ENCODE results near the gene QRICH2. TPM values are rescaled to one million over a fixed set of nuclear protein-coding genes. Genes with fewer than 3 reads are reported as not detected.
"Not testable (repeated sequence)": the region's sequence is repeated elsewhere in the genome, so short reads cannot be mapped to it uniquely, and the experiment has no call there.

The QRICH2 gene
- total RNA-seq, 4 donors from 2014 or later = 1.2 to 10.7 (median 3.1) TPM

DNA sequence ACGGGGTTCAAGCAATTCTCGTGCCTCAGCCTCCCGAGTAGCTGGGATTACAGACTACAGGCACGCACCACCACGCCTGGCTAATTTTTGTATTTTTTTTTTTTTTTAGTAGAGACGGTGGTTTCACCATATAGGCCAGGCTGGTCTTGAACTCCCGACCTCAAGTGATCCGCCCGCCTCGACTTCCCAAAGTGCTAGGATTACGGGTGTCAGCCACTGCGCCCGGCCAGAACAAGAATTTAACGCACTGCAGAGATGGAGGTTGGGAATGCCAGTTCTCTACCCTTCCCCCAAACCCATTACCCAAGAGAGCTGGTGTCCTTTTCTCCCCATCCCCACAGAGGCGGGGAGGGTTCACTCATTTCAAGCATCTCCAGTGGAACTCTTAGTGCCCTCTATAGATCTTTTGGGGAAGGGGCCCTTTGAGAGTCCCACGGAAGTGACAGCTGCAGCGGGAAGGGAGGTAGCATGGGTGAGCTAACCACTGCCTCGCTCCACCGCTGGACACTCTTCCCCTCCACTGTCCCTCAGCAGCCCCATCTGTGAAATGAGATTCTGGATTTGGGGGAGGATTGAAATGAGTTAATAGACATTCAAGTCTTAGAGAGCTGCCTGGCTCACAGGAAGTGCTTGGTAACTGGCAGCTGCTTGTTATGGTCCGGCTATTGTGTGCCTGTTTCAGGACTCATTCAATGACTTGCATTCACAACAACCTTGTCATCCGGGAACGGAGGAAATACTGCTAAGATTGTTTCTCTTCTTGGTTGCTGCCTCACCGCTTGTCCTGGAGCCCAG is 46.5 kb downstream of the QRICH2 start:
- H3K4me3 ChIP-seq = peak overlapping the region in 2 of 4 donors; percentile 39 to 42
- peak overlapping the region; percentile 79 to 98 (median 92) for H3K27ac ChIP-seq
- TF ChIP-seq, protein P1, sequence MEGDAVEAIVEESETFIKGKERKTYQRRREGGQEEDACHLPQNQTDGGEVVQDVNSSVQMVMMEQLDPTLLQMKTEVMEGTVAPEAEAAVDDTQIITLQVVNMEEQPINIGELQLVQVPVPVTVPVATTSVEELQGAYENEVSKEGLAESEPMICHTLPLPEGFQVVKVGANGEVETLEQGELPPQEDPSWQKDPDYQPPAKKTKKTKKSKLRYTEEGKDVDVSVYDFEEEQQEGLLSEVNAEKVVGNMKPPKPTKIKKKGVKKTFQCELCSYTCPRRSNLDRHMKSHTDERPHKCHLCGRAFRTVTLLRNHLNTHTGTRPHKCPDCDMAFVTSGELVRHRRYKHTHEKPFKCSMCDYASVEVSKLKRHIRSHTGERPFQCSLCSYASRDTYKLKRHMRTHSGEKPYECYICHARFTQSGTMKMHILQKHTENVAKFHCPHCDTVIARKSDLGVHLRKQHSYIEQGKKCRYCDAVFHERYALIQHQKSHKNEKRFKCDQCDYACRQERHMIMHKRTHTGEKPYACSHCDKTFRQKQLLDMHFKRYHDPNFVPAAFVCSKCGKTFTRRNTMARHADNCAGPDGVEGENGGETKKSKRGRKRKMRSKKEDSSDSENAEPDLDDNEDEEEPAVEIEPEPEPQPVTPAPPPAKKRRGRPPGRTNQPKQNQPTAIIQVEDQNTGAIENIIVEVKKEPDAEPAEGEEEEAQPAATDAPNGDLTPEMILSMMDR (IDR thresholded peaks at IDR 0.05) = no peak
- TF ChIP-seq POLR2A (IDR thresholded peaks at IDR 0.05) = no peak
- no peaks in the 10 kb centered on the region for H3K36me3 ChIP-seq
- peaks cover 10 to 49% (median 16%) of the 10 kb centered on the region in 4 donors for H3K4me1 ChIP-seq
- no peaks in the 10 kb centered on the region for H3K27me3 ChIP-seq
- peak in 1 of 3 donors; percentile 45 for DNase-seq
- H3K9me3 ChIP-seq = no peaks in the 10 kb centered on the region

DNA sequence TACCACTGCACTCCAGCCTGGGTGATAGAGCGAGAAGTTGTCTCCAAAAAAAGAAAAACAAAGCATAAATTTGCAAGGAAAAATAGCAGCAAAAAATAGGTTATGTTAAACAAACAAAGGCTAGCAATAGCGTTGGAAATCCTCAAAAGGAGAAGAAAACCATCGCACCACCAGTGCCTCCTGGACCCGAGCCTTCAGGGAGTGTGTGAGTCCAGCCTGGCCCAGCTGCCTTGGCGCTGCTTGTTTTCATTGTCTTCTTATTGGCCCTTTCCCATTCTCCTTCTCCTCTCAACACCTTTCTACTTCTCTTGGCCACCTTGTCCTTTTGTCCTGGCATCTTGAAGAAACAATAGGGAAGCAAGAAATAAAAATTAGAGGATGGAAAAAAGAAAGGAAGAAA is 47.4 kb downstream of the QRICH2 start:
- H3K27ac ChIP-seq = peak overlapping the region; percentile 10 to 97 (median 84)
- TF ChIP-seq POLR2A (IDR thresholded peaks at IDR 0.05) = no peak
- TF ChIP-seq, protein P1 (IDR thresholded peaks at IDR 0.05) = no peak
- H3K4me1 ChIP-seq = peaks cover 10 to 48% (median 16%) of the 10 kb centered on the region in 4 donors
- DNase-seq = no peak
- H3K36me3 ChIP-seq = no peaks in the 10 kb centered on the region
- H3K27me3 ChIP-seq = no peaks in the 10 kb centered on the region
- H3K9me3 ChIP-seq = no peaks in the 10 kb centered on the region
- H3K4me3 ChIP-seq = no peak overlapping the region

DNA sequence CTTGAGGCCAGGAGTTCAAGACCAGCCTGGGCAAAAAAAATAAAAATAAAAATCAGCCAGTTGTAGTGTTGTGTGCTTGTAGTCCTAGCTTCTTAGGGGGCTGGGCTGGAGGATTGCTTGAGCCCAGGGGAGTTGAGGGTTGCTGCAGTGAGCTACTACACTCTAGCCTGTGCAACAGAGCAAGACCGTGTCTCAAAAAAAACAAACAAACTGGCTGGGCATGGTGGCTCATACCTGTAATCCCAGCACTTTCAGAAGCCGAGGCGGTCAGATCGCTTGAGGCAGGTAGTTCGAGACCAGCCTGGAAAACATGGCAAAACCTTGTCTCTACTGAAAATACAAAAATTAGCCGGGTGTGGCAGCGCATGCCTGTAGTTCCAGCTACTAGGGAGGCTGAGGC is 47.9 kb downstream of the QRICH2 start:
- peaks cover 10 to 48% (median 16%) of the 10 kb centered on the region in 4 donors for H3K4me1 ChIP-seq
- H3K27ac ChIP-seq = peak overlapping the region; percentile 10 to 97 (median 84)

DNA sequence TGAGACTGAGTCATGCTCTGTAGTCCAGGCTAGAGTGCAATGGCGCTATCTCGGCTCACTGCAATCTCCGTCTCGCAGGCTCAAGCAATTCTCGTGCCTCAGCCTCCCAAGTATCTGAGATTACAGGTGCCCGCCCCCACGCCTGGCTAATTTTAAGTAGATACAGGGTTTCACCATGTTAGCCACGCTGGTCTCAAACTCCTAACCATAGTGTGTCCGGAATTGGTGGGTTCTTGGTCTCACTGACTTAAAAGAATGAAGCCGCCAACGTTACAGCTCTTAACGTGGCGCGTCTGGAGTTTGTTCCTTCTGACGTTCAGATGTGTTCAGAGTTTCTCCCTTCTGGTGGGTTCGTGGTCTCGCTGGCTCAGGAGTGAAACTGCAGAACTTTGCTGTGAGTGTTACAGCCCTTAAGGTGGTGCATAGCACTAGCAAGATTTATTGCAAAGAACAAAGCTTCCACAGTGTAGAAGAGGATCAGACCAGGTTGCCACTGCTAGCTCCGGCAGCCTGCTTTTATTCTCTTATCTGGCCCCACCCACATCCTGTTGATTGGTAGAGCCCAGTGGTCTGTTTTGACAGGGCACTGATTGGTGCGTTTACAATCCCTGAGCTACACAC is 51.5 kb downstream of the QRICH2 start:
- H3K27ac ChIP-seq, H3K36me3 ChIP-seq, H3K9me3 ChIP-seq, H3K4me3 ChIP-seq, H3K27me3 ChIP-seq: not testable (repeated sequence)
- DNase-seq = peak in 2 of 3 donors; percentile 44 to 58
- H3K4me1 ChIP-seq = peaks cover 9 to 49% (median 21%) of the 10 kb centered on the region in 4 donors
- TF ChIP-seq POLR2A (IDR thresholded peaks at IDR 0.05) = peak; percentile 36 to 59

More for the DNA sequence above, 47.9 kb downstream of the QRICH2 start:
- H3K27me3 ChIP-seq = no peaks in the 10 kb centered on the region
- no peaks in the 10 kb centered on the region for H3K36me3 ChIP-seq
- no peaks in the 10 kb centered on the region for H3K9me3 ChIP-seq
- TF ChIP-seq POLR2A (IDR thresholded peaks at IDR 0.05) = no peak
- H3K4me3 ChIP-seq = no peak overlapping the region
- DNase-seq = no peak

DNA sequence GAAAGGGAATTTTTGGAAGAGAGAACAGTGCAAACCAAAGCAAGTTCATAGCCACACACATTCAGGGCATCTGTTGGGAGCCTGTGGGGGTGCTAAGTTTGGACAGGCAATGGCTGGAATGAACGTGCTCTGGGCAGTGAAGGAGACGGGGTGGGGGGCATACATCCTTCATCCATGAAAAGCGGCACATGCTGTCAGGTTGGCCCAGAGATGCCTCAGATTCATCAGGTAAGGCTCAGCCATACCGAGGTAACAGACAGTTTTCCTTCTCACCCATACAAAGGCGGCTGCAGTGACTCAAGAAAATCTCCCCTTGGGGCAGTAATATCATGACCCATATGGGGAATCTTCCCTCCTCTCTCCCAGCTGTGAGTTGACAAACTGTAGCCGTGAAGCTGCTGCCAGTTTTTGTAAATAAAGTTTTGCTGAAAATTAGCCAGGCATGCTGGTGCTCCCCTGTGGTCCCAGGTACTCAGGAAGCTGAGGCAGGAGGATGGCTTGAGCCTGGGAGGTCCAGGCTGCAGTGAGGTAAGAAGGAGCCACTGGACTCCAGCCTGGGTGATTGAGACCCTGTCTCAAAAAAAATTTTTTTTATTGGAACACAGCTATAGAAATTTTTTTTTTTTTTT is 52.2 kb downstream of the QRICH2 start:
- Histone ChIP-seq H3K27ac (no peak overlapping the region), H3K9me3 (no peaks in the 10 kb centered on the region), H3K4me3 (no peak overlapping the region), H3K36me3 (no peaks in the 10 kb centered on the region), H3K27me3 (no peaks in the 10 kb centered on the region), H3K4me1 (peaks cover 10 to 44% (median 21%) of the 10 kb centered on the region in 4 donors)
- TF ChIP-seq, protein P1 (IDR thresholded peaks at IDR 0.05) = no peak
- TF ChIP-seq POLR2A (IDR thresholded peaks at IDR 0.05) = no peak
- DNase-seq = peak in 1 of 3 donors; percentile 39

DNA sequence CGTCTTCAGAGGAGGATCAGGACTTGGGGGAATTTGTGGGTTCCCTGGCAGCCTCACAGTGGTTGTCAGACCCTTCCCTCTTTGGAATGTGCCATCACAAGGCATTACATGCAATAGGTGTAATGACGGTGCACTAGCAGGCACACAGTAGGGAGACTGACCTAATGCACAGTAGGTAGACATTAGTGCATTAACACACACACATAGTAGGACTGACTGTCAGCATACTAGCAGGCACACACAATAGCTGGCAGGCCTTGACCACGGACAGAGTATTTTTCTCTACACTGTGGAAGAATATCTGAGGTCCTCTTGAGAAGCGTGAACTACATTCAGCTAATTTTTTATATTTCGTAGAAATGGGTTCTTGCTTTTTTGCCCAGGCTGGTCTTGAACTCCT is 53.8 kb downstream of the QRICH2 start:
- no peaks in the 10 kb centered on the region for H3K9me3 ChIP-seq
- peak overlapping the region in 1 of 4 donors; percentile 67 for H3K27ac ChIP-seq
- H3K27me3 ChIP-seq = no peaks in the 10 kb centered on the region
- no peak for TF ChIP-seq POLR2A (IDR thresholded peaks at IDR 0.05)
- TF ChIP-seq, protein P1 (IDR thresholded peaks at IDR 0.05) = no peak
- no peak overlapping the region for H3K4me3 ChIP-seq
- peak in 1 of 3 donors; percentile 31 for DNase-seq
- H3K36me3 ChIP-seq = no peaks in the 10 kb centered on the region
- H3K4me1 ChIP-seq = peaks cover 10 to 41% (median 17%) of the 10 kb centered on the region in 4 donors

Measured in Peyer's patch (tissue), 4 donors.